GM23338 (cell line): ENCODE data around the gene SH3PXD2B.

ENCODE experiments used
- POLR2AphosphoS5 ChIP-seq: IDR thresholded peaks from 2 replicates; pipeline ENCODE4 v1.6.1; 2016; ENCODE audit warnings: antibody characterized with exemption, low read depth
- TF ChIP-seq, protein P1 (sequence below), 2 experiments: fragments of 200-600 bp in 1 of 2; sonication (generic) in 1 of 2; conservative IDR thresholded peaks; 2 replicates each; pipeline versions ENCODE4 v1.5.1 to v1.6.1; 2016 to 2017; ENCODE audit warnings: antibody characterized with exemption in 2 of 2, low read depth in 2 of 2, mild to moderate bottlenecking in 2 of 2, moderate library complexity in 1 of 2

DNA sequence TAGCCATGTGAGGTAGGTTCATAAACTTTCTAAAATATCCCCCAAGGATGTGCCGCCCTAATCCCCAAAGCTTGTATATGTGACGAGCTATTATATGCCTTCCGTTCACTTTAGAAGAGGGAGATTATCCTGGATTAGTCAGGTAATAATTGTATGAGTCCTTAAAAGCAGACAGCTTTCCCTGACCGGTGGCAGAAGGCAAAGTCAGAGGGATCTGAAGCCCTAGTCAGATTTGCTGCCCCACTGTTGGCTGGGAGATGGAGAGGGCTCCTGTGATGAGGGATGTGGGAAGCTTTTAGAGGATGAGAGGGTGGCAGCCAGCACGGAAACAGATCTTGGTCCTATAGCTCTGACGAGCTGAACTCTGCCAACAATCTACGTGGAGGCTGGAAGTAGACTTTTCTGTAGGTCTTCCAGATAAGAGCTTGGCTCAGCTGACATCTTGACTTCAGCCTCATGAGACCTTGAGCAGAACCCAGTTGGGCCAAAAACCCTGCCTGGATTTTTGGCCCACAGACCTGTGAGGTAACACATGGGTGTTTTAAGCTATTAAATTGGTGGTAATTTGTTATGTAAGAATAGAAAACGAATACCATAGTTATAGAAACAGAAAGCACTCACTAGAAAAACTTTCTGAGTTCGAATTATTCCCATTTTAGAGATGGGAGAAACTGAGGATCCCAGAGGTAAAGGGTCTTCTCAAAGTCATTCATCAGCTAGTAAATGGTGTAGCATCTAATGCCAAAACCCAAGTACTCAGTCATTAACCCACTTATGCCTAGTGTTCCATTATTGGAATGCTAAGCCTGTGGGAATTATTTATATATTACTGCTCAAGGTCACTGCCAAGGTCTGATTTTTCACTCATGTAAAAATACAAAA lies 48.9 kb downstream of the SH3PXD2B start:
- TF ChIP-seq, protein P1, sequence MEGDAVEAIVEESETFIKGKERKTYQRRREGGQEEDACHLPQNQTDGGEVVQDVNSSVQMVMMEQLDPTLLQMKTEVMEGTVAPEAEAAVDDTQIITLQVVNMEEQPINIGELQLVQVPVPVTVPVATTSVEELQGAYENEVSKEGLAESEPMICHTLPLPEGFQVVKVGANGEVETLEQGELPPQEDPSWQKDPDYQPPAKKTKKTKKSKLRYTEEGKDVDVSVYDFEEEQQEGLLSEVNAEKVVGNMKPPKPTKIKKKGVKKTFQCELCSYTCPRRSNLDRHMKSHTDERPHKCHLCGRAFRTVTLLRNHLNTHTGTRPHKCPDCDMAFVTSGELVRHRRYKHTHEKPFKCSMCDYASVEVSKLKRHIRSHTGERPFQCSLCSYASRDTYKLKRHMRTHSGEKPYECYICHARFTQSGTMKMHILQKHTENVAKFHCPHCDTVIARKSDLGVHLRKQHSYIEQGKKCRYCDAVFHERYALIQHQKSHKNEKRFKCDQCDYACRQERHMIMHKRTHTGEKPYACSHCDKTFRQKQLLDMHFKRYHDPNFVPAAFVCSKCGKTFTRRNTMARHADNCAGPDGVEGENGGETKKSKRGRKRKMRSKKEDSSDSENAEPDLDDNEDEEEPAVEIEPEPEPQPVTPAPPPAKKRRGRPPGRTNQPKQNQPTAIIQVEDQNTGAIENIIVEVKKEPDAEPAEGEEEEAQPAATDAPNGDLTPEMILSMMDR (conservative IDR thresholded peaks at IDR 0.05; ENCODE audit: low read depth in 2 of 2) = no peak
- no peak for TF ChIP-seq POLR2AphosphoS5
